ENCODE data around the gene VAMP7. TPM values are rescaled to one million over a fixed set of nuclear protein-coding genes. Genes with fewer than 3 reads are reported as not detected.

The VAMP7 gene
- total and polyA plus RNA-seq, 9 of the 15 experiments (the other 6 are each of a cell fraction or from before 2014, with no cell fraction given) = 38.4 to 100 (median 67.7) TPM

GRCh38 chrX:155968326-155968661 lies 87.1 kb downstream of the VAMP7 start (continued):
- TF ChIP-seq GMEB1 (CRISPR knock-in tag; IDR thresholded peaks at IDR 0.05) (no peak), ZKSCAN3 (CRISPR knock-in tag; IDR thresholded peaks at IDR 0.05) (no peak), POLR3G (IDR thresholded peaks at IDR 0.05; ENCODE audit: extremely low read depth, insufficient read length, insufficient replicate concordance) (no peak), ZNF830 (CRISPR knock-in tag; IDR thresholded peaks at IDR 0.05) (no peak), CREB5 (CRISPR knock-in tag; IDR thresholded peaks at IDR 0.05) (no peak), SMAD3 (CRISPR knock-in tag; conservative IDR thresholded peaks at IDR 0.05) (no peak), TSC22D4 (tag; IDR thresholded peaks at IDR 0.05) (no peak), NR2C1 (IDR thresholded peaks at IDR 0.05) (no peak), NR2C1 (tag; IDR thresholded peaks at IDR 0.05) (no peak), PTBP1 (IDR thresholded peaks at IDR 0.05; ENCODE audit: low read depth, low read length) (no peak), ZNF175 (CRISPR knock-in tag; IDR thresholded peaks at IDR 0.05; ENCODE audit: low read depth) (no peak), FOS (IDR thresholded peaks at IDR 0.05; ENCODE audit: extremely low read depth, insufficient read length) (no peak), COPS2 (conservative IDR thresholded peaks at IDR 0.05) (no peak), ZFP36 (IDR thresholded peaks at IDR 0.05; ENCODE audit: low read depth, low read length, partially characterized antibody) (peak; percentile 81), MEF2A (IDR thresholded peaks at IDR 0.05; ENCODE audit: control insufficient read depth, low read depth, low read length) (no peak), MAX (CRISPR knock-in tag; IDR thresholded peaks at IDR 0.05) (no peak), PPARD (CRISPR knock-in tag; IDR thresholded peaks at IDR 0.05) (no peak), PCBP1 (IDR thresholded peaks at IDR 0.05; ENCODE audit: low read depth, low read length, poor library complexity, severe bottlenecking) (no peak), ZC3H8 (IDR thresholded peaks at IDR 0.05) (no peak), SRSF1 (IDR thresholded peaks at IDR 0.05; ENCODE audit: low read depth, low read length) (no peak), ZNF263 (CRISPR knock-in tag; IDR thresholded peaks at IDR 0.05; ENCODE audit: borderline replicate concordance) (no peak), LARP7 (IDR thresholded peaks at IDR 0.05) (no peak), PYGO2 (tag; IDR thresholded peaks at IDR 0.05) (no peak), DMBX1 (CRISPR knock-in tag; IDR thresholded peaks at IDR 0.05; ENCODE audit: borderline replicate concordance) (no peak), KLF6 (CRISPR knock-in tag; IDR thresholded peaks at IDR 0.05; ENCODE audit: borderline replicate concordance) (no peak), KDM1A (IDR thresholded peaks at IDR 0.05) (peak; percentile 69 to 74), ZBTB9 (CRISPR knock-in tag; IDR thresholded peaks at IDR 0.05) (no peak)
